GM23338 (cell line): ENCODE results near the gene GGT6. TPM values are rescaled to one million over a fixed set of nuclear protein-coding genes. Genes with fewer than 3 reads are reported as not detected.
A peak's percentile ranks its signal among the peaks of the same experiment; 100 is the strongest.

Source experiments
- ATAC-seq: fragments of 200-7000 bp; cut with Tn5 transposase; 3 replicates; pipeline ENCODE4 v1.9.1; 2020
- DNase-seq: peaks from one replicate; pipeline ENCODE4 v3.0.0-alpha.2; 2015; ENCODE audit warnings: low spot score
- H2AFZ ChIP-seq: fragments of 200-600 bp; sonication (generic); 2 replicates; pipeline ENCODE4 v1.8.0; 2016; ENCODE audit warnings: antibody characterized with exemption, mild to moderate bottlenecking, moderate library complexity
- H3F3A ChIP-seq: fragments of 200-600 bp; sonication (generic); replicated peaks from 2 replicates; pipeline ENCODE4 v1.8.0; 2017; ENCODE audit warnings: antibody characterized with exemption, mixed run types, low read depth
- H3K27ac ChIP-seq: fragments of 200-600 bp; sonication (generic); 2 replicates; pipeline ENCODE4 v1.6.1; 2016; ENCODE audit warnings: low read depth
- H3K27me3 ChIP-seq: fragments of 200-600 bp; sonication (generic); 2 replicates; pipeline ENCODE4 v1.8.0; 2016; ENCODE audit warnings: mild to moderate bottlenecking, mixed run types, moderate library complexity; ENCODE audit not compliant: insufficient read depth
- H3K36me3 ChIP-seq: fragments of 200-600 bp; sonication (generic); 2 replicates; pipeline ENCODE4 v1.8.0; 2016; ENCODE audit warnings: mild to moderate bottlenecking; ENCODE audit not compliant: insufficient read depth
- H3K4me1 ChIP-seq: fragments of 200-600 bp; sonication (generic); 2 replicates; pipeline ENCODE4 v1.8.0; 2016; ENCODE audit warnings: mild to moderate bottlenecking, moderate library complexity; ENCODE audit not compliant: insufficient read depth
- H3K4me2 ChIP-seq: fragments of 200-600 bp; sonication (generic); 2 replicates; pipeline ENCODE4 v1.7.1; 2017; ENCODE audit warnings: mixed run types
- H3K4me3 ChIP-seq: fragments of 200-600 bp; sonication (generic); 2 replicates; pipeline ENCODE4 v1.6.1; 2016; ENCODE audit warnings: mixed run types
- H3K79me2 ChIP-seq: fragments of 200-600 bp; sonication (generic); replicated peaks from 2 replicates; pipeline ENCODE4 v1.8.0; 2017; ENCODE audit warnings: mild to moderate bottlenecking; ENCODE audit not compliant: insufficient read depth
- H3K9me2 ChIP-seq: fragments of 200-600 bp; sonication (generic); 2 replicates; pipeline ENCODE4 v1.8.0; 2017; ENCODE audit not compliant: insufficient read depth
- H4K20me1 ChIP-seq: fragments of 200-600 bp; sonication (generic); replicated peaks from 2 replicates; pipeline ENCODE4 v1.8.0; 2017; ENCODE audit warnings: mild to moderate bottlenecking; ENCODE audit not compliant: insufficient read depth
- H3K27ac Mint-ChIP-seq: 2 replicates; pipeline ENCODE4 v1.8.0; 2020; ENCODE audit warnings: inconsistent platforms, mild to moderate bottlenecking, moderate library complexity, mixed read lengths
- H3K27me3 Mint-ChIP-seq: 3 replicates; pipeline ENCODE4 v1.8.0; 2022; ENCODE audit warnings: low read depth, mild to moderate bottlenecking, moderate library complexity, mixed read lengths, inconsistent platforms; ENCODE audit not compliant: insufficient read depth, poor library complexity
- H3K36me3 Mint-ChIP-seq: 3 replicates; pipeline ENCODE4 v1.8.0; 2021; ENCODE audit warnings: low read depth, mild to moderate bottlenecking, inconsistent platforms, moderate library complexity, mixed read lengths
- H3K4me1 Mint-ChIP-seq: 3 replicates; pipeline ENCODE4 v1.8.0; 2020; ENCODE audit warnings: mild to moderate bottlenecking, inconsistent platforms, mixed read lengths
- H3K4me3 Mint-ChIP-seq: 3 replicates; pipeline ENCODE4 v1.8.0; 2021; ENCODE audit warnings: moderate library complexity, mild to moderate bottlenecking, inconsistent platforms, mixed read lengths
- H3K9me3 Mint-ChIP-seq: 3 replicates; pipeline ENCODE4 v1.8.0; 2020; ENCODE audit warnings: moderate library complexity, mild to moderate bottlenecking, inconsistent platforms, mixed read lengths
- CREB1 ChIP-seq: fragments of 250-450 bp; sonication (Bioruptor Pico); IDR thresholded peaks from 2 replicates; pipeline ENCODE4 v1.5.0; 2020; ENCODE audit warnings: low read depth, mild to moderate bottlenecking, moderate library complexity
- CTCF ChIP-seq, 2 experiments: fragments of 200-600 bp in 1 of 2; sonication (generic) in 1 of 2; conservative IDR thresholded peaks; 2 replicates each; pipeline versions ENCODE4 v1.5.1 to v1.6.1; 2016 to 2017; ENCODE audit warnings: antibody characterized with exemption in 2 of 2, low read depth in 2 of 2, mild to moderate bottlenecking in 2 of 2, moderate library complexity in 1 of 2
- ETS1 ChIP-seq: IDR thresholded peaks from 2 replicates; pipeline ENCODE4 v1.6.1; 2016; ENCODE audit warnings: antibody characterized with exemption
- EZH2 ChIP-seq: fragments of 200-600 bp; sonication (generic); IDR thresholded peaks from one replicate; pipeline ENCODE4 v1.8.0; 2017; ENCODE audit warnings: antibody characterized with exemption, mild to moderate bottlenecking, low read depth; ENCODE audit not compliant: unreplicated experiment
- EZH2phosphoT487 ChIP-seq: fragments of 200-600 bp; sonication (generic); IDR thresholded peaks from one replicate; pipeline ENCODE4 v1.8.1; 2018; ENCODE audit warnings: antibody characterized with exemption; ENCODE audit not compliant: unreplicated experiment
- JUNB ChIP-seq: IDR thresholded peaks from one replicate; pipeline ENCODE4 v1.6.1; 2016; ENCODE audit warnings: antibody characterized with exemption; ENCODE audit not compliant: unreplicated experiment
- NANOG ChIP-seq: IDR thresholded peaks from 2 replicates; pipeline ENCODE4 v1.6.1; 2016; ENCODE audit warnings: antibody characterized with exemption, borderline replicate concordance
- POLR2AphosphoS5 ChIP-seq: IDR thresholded peaks from 2 replicates; pipeline ENCODE4 v1.6.1; 2016; ENCODE audit warnings: antibody characterized with exemption, low read depth
- REST ChIP-seq: IDR thresholded peaks from one replicate; pipeline ENCODE4 v1.6.1; 2018; ENCODE audit warnings: antibody characterized with exemption; ENCODE audit not compliant: unreplicated experiment
- STAT1 ChIP-seq: IDR thresholded peaks from one replicate; pipeline ENCODE4 v1.6.1; 2016; ENCODE audit warnings: antibody characterized with exemption; ENCODE audit not compliant: unreplicated experiment
- ZNF114 ChIP-seq: fragments of 250-450 bp; sonication (Bioruptor Pico); IDR thresholded peaks from 2 replicates; pipeline ENCODE4 v1.5.0; 2020; ENCODE audit warnings: mild to moderate bottlenecking, moderate library complexity
- ZNF331 ChIP-seq: fragments of 250-450 bp; sonication (Bioruptor Pico); IDR thresholded peaks from 2 replicates; pipeline ENCODE4 v1.5.0; 2020; ENCODE audit warnings: low read depth, mild to moderate bottlenecking, moderate library complexity
- ZNF462 ChIP-seq: fragments of 250-450 bp; sonication (Bioruptor Pico); IDR thresholded peaks from 2 replicates; pipeline ENCODE4 v1.5.0; 2020; ENCODE audit warnings: mild to moderate bottlenecking, moderate library complexity
- polyA plus RNA-seq: library from polyadenylated mRNA; unstranded; fragments of >200 nt; fragmentation: Nextera tagmentation; extraction: Ambion mirVana; gene quantifications from 2 replicates; pipeline ENCODE4 v1.2.1, GENCODE V29; 2016
- total RNA-seq: library from RNA; depleted of rRNA; stranded (reverse); fragments of >200 nt; shearing (Covaris generic); gene quantifications from 2 replicates; pipeline ENCODE4 v1.2.3, GENCODE V29; 2014

The GGT6 gene
- total and polyA plus RNA-seq, 2 experiments from 2014 or later = 0.24 TPM; not detected in 1

GRCh38 chr17:4576729-4577322, 16.4 kb upstream of the GGT6 start:
- H3K4me2 ChIP-seq = peak overlapping the region; percentile 70
- H3K4me1 Mint-ChIP-seq = peaks cover 29% of the 10 kb centered on the region

More at GRCh38 chr17:4576729-4577322, 16.4 kb upstream of the GGT6 start:
- Histone ChIP-seq H3K27me3 (no peaks in the 10 kb centered on the region), H3K36me3 (no peaks in the 10 kb centered on the region), H3K27ac (no peak overlapping the region), H3F3A (no peaks in the 10 kb centered on the region), H3K9me2 (no peaks in the 10 kb centered on the region), H3K4me1 (peaks cover 18% of the 10 kb centered on the region), H4K20me1 (no peaks in the 10 kb centered on the region), H3K79me2 (no peaks in the 10 kb centered on the region), H3K4me3 (peak overlapping the region; percentile 18; the same call in 1 of the 2 replicates), H2AFZ (peak overlapping the region; percentile 86)
- peak; percentile 94 for ATAC-seq
- peaks cover 9% of the 10 kb centered on the region for H3K27me3 Mint-ChIP-seq
- H3K4me3 Mint-ChIP-seq = no peak overlapping the region
- H3K27ac Mint-ChIP-seq = no peak overlapping the region
- H3K9me3 Mint-ChIP-seq = peaks cover 5% of the 10 kb centered on the region; the same call in 2 of the 3 replicates
- peaks cover 3% of the 10 kb centered on the region; the same call in 1 of the 3 replicates for H3K36me3 Mint-ChIP-seq
- TF ChIP-seq EZH2 (no peak), ZNF462 (CRISPR knock-in tag) (no peak), EZH2phosphoT487 (no peak), ZNF331 (CRISPR knock-in tag) (no peak), REST (no peak), CTCF (conservative IDR thresholded peaks at IDR 0.05; ENCODE audit: low read depth in 2 of 2) (no peak), ZNF114 (CRISPR knock-in tag) (no peak), ETS1 (no peak), JUNB (no peak), NANOG (no peak), STAT1 (no peak), CREB1 (CRISPR knock-in tag) (no peak), POLR2AphosphoS5 (no peak)
- peak; percentile 79 for DNase-seq
